Measurements from ENCODE around the gene MEGF8.

MEGF8 gene

GRCh38 chr19:42422901-42423461, 97.5 kb downstream of the MEGF8 start:
- DNase-seq: peak; percentile 11

- peak; percentile 91 for DNase-seq
Measured at GRCh38 chr19:42423462-42424344, 98.3 kb downstream of the MEGF8 start.

GRCh38 chr19:42424345-42424707, 98.9 kb downstream of the MEGF8 start:
- DNase-seq: peak; percentile 20

- DNase-seq: no peak
Measured at GRCh38 chr19:42424712-42425131, 99.3 kb downstream of the MEGF8 start.

- DNase-seq: no peak
Measured at GRCh38 chr19:42426643-42427042, 101.2 kb downstream of the MEGF8 start.

- DNase-seq: no peak
Measured at GRCh38 chr19:42427313-42427712, 101.9 kb downstream of the MEGF8 start, which contains the start of gene LIPE. LIPE (minus strand) TSS chr19:42427388; CDS start chr19:42427149, 239 bp downstream.
